Measurements from ENCODE around the gene TYRO3. TPM values are rescaled to one million over a fixed set of nuclear protein-coding genes. Genes with fewer than 3 reads are reported as not detected.
A peak's percentile ranks its signal among the peaks of the same experiment; 100 is the strongest.

TYRO3 gene
- total and polyA plus RNA-seq, 2 of the 13 experiments (the other 11 are each of a cell fraction or from before 2014, with no cell fraction given), result 24.0 to 43.6 TPM

- TF ChIP-seq ATF5 (CRISPR knock-in tag; IDR thresholded peaks at IDR 0.05; ENCODE audit: low read depth) (no peak; the same call in 1 of the 2 replicates), ZMYM3 (CRISPR knock-in tag; IDR thresholded peaks at IDR 0.05) (peak; percentile 64), HDAC6 (IDR thresholded peaks at IDR 0.05; ENCODE audit: low read depth, low read length) (no peak), ZNF619 (CRISPR knock-in tag; IDR thresholded peaks at IDR 0.05) (no peak), ATAD3A (CRISPR knock-in tag; IDR thresholded peaks at IDR 0.05) (no peak), THAP7 (CRISPR knock-in tag; IDR thresholded peaks at IDR 0.05) (no peak), ATF7-NPFF (CRISPR knock-in tag; IDR thresholded peaks at IDR 0.05; ENCODE audit: low read depth) (no peak; the same call in none of the 2 replicates), MZF1 (CRISPR knock-in tag; IDR thresholded peaks at IDR 0.05; ENCODE audit: borderline replicate concordance) (no peak), ZNF160 (CRISPR knock-in tag; IDR thresholded peaks at IDR 0.05) (no peak), WIZ (CRISPR knock-in tag; IDR thresholded peaks at IDR 0.05) (no peak), BRD4 (CRISPR knock-in tag; IDR thresholded peaks at IDR 0.05) (no peak; the same call in 1 of the 2 replicates), HOXA9 (CRISPR knock-in tag; IDR thresholded peaks at IDR 0.05; ENCODE audit: borderline replicate concordance) (no peak), ZNF772 (CRISPR knock-in tag; IDR thresholded peaks at IDR 0.05) (peak; percentile 76; the same call in 1 of the 2 replicates), ZNF605 (CRISPR knock-in tag; IDR thresholded peaks at IDR 0.05) (no peak)
- TF ChIP-seq, protein P1, sequence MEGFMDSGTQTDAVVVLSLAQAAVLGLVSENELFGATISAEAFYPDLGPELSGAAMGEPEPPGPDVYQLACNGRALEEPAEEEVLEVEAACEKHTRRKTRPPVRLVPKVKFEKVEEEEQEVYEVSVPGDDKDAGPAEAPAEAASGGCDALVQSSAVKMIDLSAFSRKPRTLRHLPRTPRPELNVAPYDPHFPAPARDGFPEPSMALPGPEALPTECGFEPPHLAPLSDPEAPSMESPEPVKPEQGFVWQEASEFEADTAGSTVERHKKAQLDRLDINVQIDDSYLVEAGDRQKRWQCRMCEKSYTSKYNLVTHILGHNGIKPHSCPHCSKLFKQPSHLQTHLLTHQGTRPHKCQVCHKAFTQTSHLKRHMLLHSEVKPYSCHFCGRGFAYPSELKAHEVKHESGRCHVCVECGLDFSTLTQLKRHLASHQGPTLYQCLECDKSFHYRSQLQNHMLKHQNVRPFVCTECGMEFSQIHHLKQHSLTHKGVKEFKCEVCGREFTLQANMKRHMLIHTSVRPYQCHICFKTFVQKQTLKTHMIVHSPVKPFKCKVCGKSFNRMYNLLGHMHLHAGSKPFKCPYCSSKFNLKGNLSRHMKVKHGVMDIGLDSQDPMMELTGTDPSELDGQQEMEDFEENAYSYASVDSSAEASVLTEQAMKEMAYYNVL (CRISPR knock-in tag; IDR thresholded peaks at IDR 0.05; ENCODE audit: borderline replicate concordance), result no peak
- TF ChIP-seq, protein P2, sequence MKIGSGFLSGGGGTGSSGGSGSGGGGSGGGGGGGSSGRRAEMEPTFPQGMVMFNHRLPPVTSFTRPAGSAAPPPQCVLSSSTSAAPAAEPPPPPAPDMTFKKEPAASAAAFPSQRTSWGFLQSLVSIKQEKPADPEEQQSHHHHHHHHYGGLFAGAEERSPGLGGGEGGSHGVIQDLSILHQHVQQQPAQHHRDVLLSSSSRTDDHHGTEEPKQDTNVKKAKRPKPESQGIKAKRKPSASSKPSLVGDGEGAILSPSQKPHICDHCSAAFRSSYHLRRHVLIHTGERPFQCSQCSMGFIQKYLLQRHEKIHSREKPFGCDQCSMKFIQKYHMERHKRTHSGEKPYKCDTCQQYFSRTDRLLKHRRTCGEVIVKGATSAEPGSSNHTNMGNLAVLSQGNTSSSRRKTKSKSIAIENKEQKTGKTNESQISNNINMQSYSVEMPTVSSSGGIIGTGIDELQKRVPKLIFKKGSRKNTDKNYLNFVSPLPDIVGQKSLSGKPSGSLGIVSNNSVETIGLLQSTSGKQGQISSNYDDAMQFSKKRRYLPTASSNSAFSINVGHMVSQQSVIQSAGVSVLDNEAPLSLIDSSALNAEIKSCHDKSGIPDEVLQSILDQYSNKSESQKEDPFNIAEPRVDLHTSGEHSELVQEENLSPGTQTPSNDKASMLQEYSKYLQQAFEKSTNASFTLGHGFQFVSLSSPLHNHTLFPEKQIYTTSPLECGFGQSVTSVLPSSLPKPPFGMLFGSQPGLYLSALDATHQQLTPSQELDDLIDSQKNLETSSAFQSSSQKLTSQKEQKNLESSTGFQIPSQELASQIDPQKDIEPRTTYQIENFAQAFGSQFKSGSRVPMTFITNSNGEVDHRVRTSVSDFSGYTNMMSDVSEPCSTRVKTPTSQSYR (CRISPR knock-in tag; IDR thresholded peaks at IDR 0.05; ENCODE audit: borderline replicate concordance), result peak; percentile 100
- TF ChIP-seq, protein P3, sequence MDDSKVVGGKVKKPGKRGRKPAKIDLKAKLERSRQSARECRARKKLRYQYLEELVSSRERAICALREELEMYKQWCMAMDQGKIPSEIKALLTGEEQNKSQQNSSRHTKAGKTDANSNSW (CRISPR knock-in tag; IDR thresholded peaks at IDR 0.05; ENCODE audit: borderline replicate concordance), result no peak
- TF ChIP-seq, protein P4, sequence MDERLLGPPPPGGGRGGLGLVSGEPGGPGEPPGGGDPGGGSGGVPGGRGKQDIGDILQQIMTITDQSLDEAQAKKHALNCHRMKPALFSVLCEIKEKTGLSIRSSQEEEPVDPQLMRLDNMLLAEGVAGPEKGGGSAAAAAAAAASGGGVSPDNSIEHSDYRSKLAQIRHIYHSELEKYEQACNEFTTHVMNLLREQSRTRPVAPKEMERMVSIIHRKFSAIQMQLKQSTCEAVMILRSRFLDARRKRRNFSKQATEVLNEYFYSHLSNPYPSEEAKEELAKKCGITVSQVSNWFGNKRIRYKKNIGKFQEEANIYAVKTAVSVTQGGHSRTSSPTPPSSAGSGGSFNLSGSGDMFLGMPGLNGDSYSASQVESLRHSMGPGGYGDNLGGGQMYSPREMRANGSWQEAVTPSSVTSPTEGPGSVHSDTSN (CRISPR knock-in tag; IDR thresholded peaks at IDR 0.05), result no peak
Observed at GRCh38 chr15:41568350-41569017, 9.5 kb downstream of the TYRO3 start (continued).

All from HepG2 (cell line).